WTC11 (cell line): ENCODE data around the gene RAB11FIP5. TPM values are rescaled to one million over a fixed set of nuclear protein-coding genes. Genes with fewer than 3 reads are reported as not detected.

Source experiments
- ARID4B ChIP-seq: sonication (generic); formaldehyde crosslinking; IDR thresholded peaks from 2 replicates; pipeline ENCODE4 v1.8.0; 2023; ENCODE audit warnings: missing genetic modification reagents, mild to moderate bottlenecking, borderline replicate concordance
- EMX1 ChIP-seq: fragments of 250-450 bp; sonication (Bioruptor Pico); IDR thresholded peaks from 2 replicates; pipeline ENCODE4 v1.8.0; 2021; ENCODE audit warnings: mild to moderate bottlenecking
- ESRRA ChIP-seq: sonication (generic); formaldehyde crosslinking; IDR thresholded peaks from 2 replicates; pipeline ENCODE4 v1.8.1; 2022; ENCODE audit warnings: mild to moderate bottlenecking, missing genetic modification reagents, borderline replicate concordance
- FOXJ3 ChIP-seq: sonication (generic); formaldehyde crosslinking; IDR thresholded peaks from 2 replicates; pipeline ENCODE4 v1.9.0; 2021; ENCODE audit warnings: missing genetic modification reagents, mild to moderate bottlenecking, borderline replicate concordance
- FOXP1 ChIP-seq: sonication (generic); formaldehyde crosslinking; IDR thresholded peaks from 2 replicates; pipeline ENCODE4 v1.8.0; 2022; ENCODE audit warnings: missing genetic modification reagents, mild to moderate bottlenecking, moderate library complexity, borderline replicate concordance
- KAT7 ChIP-seq: sonication (generic); formaldehyde crosslinking; IDR thresholded peaks from 2 replicates; pipeline ENCODE4 v1.8.1; 2023; ENCODE audit warnings: missing genetic modification reagents, mild to moderate bottlenecking, borderline replicate concordance
- MYBL2 ChIP-seq: sonication (generic); formaldehyde crosslinking; IDR thresholded peaks from 2 replicates; pipeline ENCODE4 v1.8.1; 2023; ENCODE audit warnings: mild to moderate bottlenecking, moderate library complexity, missing genetic modification reagents
- NFATC4 ChIP-seq: fragments of 250-450 bp; sonication (Bioruptor Pico); IDR thresholded peaks from 2 replicates; pipeline ENCODE4 v1.9.0; 2021; ENCODE audit warnings: mild to moderate bottlenecking
- NFYB ChIP-seq: sonication (generic); formaldehyde crosslinking; conservative IDR thresholded peaks from 2 replicates; pipeline ENCODE4 v1.8.0; 2022; ENCODE audit warnings: low read depth, missing genetic modification reagents
- PRRX2 ChIP-seq: fragments of 250-450 bp; sonication (Bioruptor Pico); IDR thresholded peaks from 2 replicates; pipeline ENCODE4 v1.8.0; 2021; ENCODE audit warnings: mild to moderate bottlenecking
- SOX15 ChIP-seq: fragments of 250-450 bp; sonication (Bioruptor Pico); IDR thresholded peaks from 2 replicates; pipeline ENCODE4 v1.9.0; 2021; ENCODE audit warnings: mild to moderate bottlenecking
- TP53 ChIP-seq: sonication (generic); formaldehyde crosslinking; IDR thresholded peaks from 2 replicates; pipeline ENCODE4 v1.8.1; 2023; ENCODE audit warnings: mild to moderate bottlenecking, missing genetic modification reagents
- USF2 ChIP-seq: sonication (generic); formaldehyde crosslinking; IDR thresholded peaks from 2 replicates; pipeline ENCODE4 v1.8.1; 2023; ENCODE audit warnings: mild to moderate bottlenecking, missing genetic modification reagents, moderate library complexity
- ZBTB21 ChIP-seq: sonication (generic); formaldehyde crosslinking; IDR thresholded peaks from 2 replicates; pipeline ENCODE4 v1.8.1; 2023; ENCODE audit warnings: mild to moderate bottlenecking, missing genetic modification reagents, borderline replicate concordance
- ZNF232 ChIP-seq: sonication (generic); formaldehyde crosslinking; IDR thresholded peaks from 2 replicates; pipeline ENCODE4 v1.8.0; 2022; ENCODE audit warnings: mild to moderate bottlenecking, missing genetic modification reagents
- ZNF281 ChIP-seq: sonication (generic); formaldehyde crosslinking; IDR thresholded peaks from 2 replicates; pipeline ENCODE4 v1.8.0; 2023; ENCODE audit warnings: mild to moderate bottlenecking, missing genetic modification reagents
- ZNF416 ChIP-seq: fragments of 250-450 bp; sonication (Bioruptor Pico); IDR thresholded peaks from 2 replicates; pipeline ENCODE4 v1.9.0; 2021; ENCODE audit warnings: mild to moderate bottlenecking, inconsistent platforms
- ZNF423 ChIP-seq: fragments of 250-450 bp; sonication (Bioruptor Pico); IDR thresholded peaks from 2 replicates; pipeline ENCODE4 v2.1.2; 2022; ENCODE audit warnings: mild to moderate bottlenecking, moderate library complexity
- total RNA-seq: library from RNA; stranded (reverse); gene quantifications from 3 replicates; pipeline ENCODE4 v1.2.3, GENCODE V29; 2021
- TF ChIP-seq, protein P1 (sequence below): sonication (generic); formaldehyde crosslinking; IDR thresholded peaks from 2 replicates; pipeline ENCODE4 v1.8.1; 2023; ENCODE audit warnings: mild to moderate bottlenecking, missing genetic modification reagents
- TF ChIP-seq, protein P2 (sequence below): sonication (generic); formaldehyde crosslinking; IDR thresholded peaks from 2 replicates; pipeline ENCODE4 v1.8.1; 2023; ENCODE audit warnings: mild to moderate bottlenecking, missing genetic modification reagents
- TF ChIP-seq, protein P3 (sequence below): fragments of 250-450 bp; sonication (Bioruptor Pico); IDR thresholded peaks from 2 replicates; pipeline ENCODE4 v1.9.0; 2021; ENCODE audit warnings: mild to moderate bottlenecking
- TF ChIP-seq, protein P4 (sequence below): sonication (generic); formaldehyde crosslinking; IDR thresholded peaks from 2 replicates; pipeline ENCODE4 v1.8.0; 2022; ENCODE audit warnings: mild to moderate bottlenecking, missing genetic modification reagents
- TF ChIP-seq, protein P5 (sequence below): sonication (generic); formaldehyde crosslinking; IDR thresholded peaks from 2 replicates; pipeline ENCODE4 v1.8.1; 2022; ENCODE audit warnings: mild to moderate bottlenecking, moderate library complexity, missing genetic modification reagents
- TF ChIP-seq, protein P6 (sequence below): fragments of 200-600 bp; IDR thresholded peaks from 2 replicates; pipeline ENCODE4 v1.8.0; 2022; ENCODE audit warnings: antibody characterized with exemption

RAB11FIP5 gene
- total RNA-seq, 1 experiment from 2014 or later = 16.0 TPM

DNA sequence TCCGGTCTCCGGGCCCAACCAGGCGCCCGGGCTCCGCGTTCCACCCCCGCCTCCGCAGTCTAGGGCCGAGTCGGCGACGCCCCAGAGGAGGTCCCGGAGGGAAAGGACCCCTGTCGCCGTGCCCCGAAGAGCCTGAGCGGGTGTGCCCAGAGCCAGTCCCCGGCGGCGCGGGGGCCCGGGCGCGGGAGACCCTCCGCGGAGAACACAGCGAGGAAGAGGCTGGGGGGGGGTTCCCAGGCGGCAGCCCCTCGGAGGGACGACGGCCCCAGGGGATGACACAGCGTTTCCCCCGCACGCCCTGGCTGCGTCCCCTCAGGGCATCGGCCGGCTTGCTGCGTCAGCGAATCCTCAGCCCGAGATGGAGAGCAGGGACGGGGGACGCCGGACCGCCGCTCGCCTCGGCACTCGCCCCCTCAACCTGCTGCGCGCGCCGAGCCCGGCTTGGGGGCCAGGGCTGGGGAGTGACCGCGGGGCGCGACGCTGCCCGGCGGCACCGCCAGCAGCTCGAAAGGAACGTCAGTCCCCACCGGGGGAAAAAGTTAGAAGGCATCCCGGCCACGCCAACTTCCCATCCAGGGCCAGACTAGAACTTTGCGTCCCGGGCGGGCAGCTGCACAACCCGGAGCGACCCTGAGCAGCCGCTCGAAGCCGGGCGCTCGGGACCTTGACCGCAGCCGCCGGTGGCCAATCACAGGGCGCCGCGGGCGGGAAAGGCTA, 41.9 kb downstream of the RAB11FIP5 start (continued):
- TF ChIP-seq, protein P1, sequence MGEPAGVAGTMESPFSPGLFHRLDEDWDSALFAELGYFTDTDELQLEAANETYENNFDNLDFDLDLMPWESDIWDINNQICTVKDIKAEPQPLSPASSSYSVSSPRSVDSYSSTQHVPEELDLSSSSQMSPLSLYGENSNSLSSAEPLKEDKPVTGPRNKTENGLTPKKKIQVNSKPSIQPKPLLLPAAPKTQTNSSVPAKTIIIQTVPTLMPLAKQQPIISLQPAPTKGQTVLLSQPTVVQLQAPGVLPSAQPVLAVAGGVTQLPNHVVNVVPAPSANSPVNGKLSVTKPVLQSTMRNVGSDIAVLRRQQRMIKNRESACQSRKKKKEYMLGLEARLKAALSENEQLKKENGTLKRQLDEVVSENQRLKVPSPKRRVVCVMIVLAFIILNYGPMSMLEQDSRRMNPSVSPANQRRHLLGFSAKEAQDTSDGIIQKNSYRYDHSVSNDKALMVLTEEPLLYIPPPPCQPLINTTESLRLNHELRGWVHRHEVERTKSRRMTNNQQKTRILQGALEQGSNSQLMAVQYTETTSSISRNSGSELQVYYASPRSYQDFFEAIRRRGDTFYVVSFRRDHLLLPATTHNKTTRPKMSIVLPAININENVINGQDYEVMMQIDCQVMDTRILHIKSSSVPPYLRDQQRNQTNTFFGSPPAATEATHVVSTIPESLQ (CRISPR knock-in tag) = no peak
- TF ChIP-seq ZBTB21 (CRISPR knock-in tag) = no peak
- TF ChIP-seq, protein P2, sequence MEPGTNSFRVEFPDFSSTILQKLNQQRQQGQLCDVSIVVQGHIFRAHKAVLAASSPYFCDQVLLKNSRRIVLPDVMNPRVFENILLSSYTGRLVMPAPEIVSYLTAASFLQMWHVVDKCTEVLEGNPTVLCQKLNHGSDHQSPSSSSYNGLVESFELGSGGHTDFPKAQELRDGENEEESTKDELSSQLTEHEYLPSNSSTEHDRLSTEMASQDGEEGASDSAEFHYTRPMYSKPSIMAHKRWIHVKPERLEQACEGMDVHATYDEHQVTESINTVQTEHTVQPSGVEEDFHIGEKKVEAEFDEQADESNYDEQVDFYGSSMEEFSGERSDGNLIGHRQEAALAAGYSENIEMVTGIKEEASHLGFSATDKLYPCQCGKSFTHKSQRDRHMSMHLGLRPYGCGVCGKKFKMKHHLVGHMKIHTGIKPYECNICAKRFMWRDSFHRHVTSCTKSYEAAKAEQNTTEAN = no peak; the same call in 1 of the 2 replicates
- TF ChIP-seq PRRX2 (CRISPR knock-in tag) = no peak
- no peak; the same call in 1 of the 2 replicates for TF ChIP-seq ARID4B (CRISPR knock-in tag)
- TF ChIP-seq, protein P3, sequence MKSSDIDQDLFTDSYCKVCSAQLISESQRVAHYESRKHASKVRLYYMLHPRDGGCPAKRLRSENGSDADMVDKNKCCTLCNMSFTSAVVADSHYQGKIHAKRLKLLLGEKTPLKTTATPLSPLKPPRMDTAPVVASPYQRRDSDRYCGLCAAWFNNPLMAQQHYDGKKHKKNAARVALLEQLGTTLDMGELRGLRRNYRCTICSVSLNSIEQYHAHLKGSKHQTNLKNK = no peak
- TF ChIP-seq EMX1 (CRISPR knock-in tag) = no peak
- no peak for TF ChIP-seq TP53 (CRISPR knock-in tag)
- TF ChIP-seq ZNF423 = no peak
- no peak for TF ChIP-seq ZNF281 (CRISPR knock-in tag)
- TF ChIP-seq KAT7 (CRISPR knock-in tag) = no peak
- no peak for TF ChIP-seq SOX15 (CRISPR knock-in tag)
- TF ChIP-seq ZNF232 = no peak; the same call in 1 of the 2 replicates
- TF ChIP-seq ESRRA (CRISPR knock-in tag) = no peak
- no peak for TF ChIP-seq FOXJ3 (CRISPR knock-in tag)
- TF ChIP-seq ZNF416 (CRISPR knock-in tag) = no peak
- TF ChIP-seq NFATC4 = 0 out of 2 replicates have a peak, but pooled peaks have one; percentile 30
- TF ChIP-seq FOXP1 (CRISPR knock-in tag) = peak; percentile 71; the same call in 1 of the 2 replicates
- peak; percentile 59 for TF ChIP-seq MYBL2 (CRISPR knock-in tag)
- no peak for TF ChIP-seq NFYB (CRISPR knock-in tag)
- peak; percentile 22; the same call in 1 of the 2 replicates for TF ChIP-seq USF2 (CRISPR knock-in tag)
- TF ChIP-seq, protein P4, sequence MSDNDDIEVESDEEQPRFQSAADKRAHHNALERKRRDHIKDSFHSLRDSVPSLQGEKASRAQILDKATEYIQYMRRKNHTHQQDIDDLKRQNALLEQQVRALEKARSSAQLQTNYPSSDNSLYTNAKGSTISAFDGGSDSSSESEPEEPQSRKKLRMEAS (CRISPR knock-in tag) = no peak; the same call in 1 of the 2 replicates
- TF ChIP-seq, protein P5, sequence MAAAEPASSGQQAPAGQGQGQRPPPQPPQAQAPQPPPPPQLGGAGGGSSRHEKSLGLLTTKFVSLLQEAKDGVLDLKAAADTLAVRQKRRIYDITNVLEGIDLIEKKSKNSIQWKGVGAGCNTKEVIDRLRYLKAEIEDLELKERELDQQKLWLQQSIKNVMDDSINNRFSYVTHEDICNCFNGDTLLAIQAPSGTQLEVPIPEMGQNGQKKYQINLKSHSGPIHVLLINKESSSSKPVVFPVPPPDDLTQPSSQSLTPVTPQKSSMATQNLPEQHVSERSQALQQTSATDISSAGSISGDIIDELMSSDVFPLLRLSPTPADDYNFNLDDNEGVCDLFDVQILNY (CRISPR knock-in tag) = no peak
- TF ChIP-seq, protein P6, sequence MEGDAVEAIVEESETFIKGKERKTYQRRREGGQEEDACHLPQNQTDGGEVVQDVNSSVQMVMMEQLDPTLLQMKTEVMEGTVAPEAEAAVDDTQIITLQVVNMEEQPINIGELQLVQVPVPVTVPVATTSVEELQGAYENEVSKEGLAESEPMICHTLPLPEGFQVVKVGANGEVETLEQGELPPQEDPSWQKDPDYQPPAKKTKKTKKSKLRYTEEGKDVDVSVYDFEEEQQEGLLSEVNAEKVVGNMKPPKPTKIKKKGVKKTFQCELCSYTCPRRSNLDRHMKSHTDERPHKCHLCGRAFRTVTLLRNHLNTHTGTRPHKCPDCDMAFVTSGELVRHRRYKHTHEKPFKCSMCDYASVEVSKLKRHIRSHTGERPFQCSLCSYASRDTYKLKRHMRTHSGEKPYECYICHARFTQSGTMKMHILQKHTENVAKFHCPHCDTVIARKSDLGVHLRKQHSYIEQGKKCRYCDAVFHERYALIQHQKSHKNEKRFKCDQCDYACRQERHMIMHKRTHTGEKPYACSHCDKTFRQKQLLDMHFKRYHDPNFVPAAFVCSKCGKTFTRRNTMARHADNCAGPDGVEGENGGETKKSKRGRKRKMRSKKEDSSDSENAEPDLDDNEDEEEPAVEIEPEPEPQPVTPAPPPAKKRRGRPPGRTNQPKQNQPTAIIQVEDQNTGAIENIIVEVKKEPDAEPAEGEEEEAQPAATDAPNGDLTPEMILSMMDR = no peak
